SH-SY5Y (cell line): ENCODE measurements around the gene TAS2R5.

Source experiments
- GATA2 ChIP-seq: IDR thresholded peaks from 2 replicates; pipeline ENCODE4 v1.6.1; 2011; ENCODE audit warnings: mild to moderate bottlenecking, low read depth, low read length
- GATA3 ChIP-seq: IDR thresholded peaks from 2 replicates; pipeline ENCODE4 v1.6.1; 2011; ENCODE audit warnings: low read depth, mild to moderate bottlenecking, low read length, moderate library complexity

GRCh38 chr7:141763797-141764196, 26.2 kb upstream of the TAS2R5 start, which contains the start of gene TAS2R3:
- TF ChIP-seq GATA2 (no peak), GATA3 (no peak)
